Ishikawa (cell line): Measurements from ENCODE around the gene RRAD.

ENCODE experiments used
- CEBPB ChIP-seq: IDR thresholded peaks from 2 replicates; pipeline ENCODE4 v1.6.1; 2012
- CREB1 ChIP-seq: IDR thresholded peaks from 2 replicates; pipeline ENCODE4 v1.6.1; 2012; ENCODE audit warnings: low read depth
- EGR1 ChIP-seq: IDR thresholded peaks from 2 replicates; pipeline ENCODE4 v1.6.1; 2012
- EP300 ChIP-seq: IDR thresholded peaks from 2 replicates; pipeline ENCODE4 v1.6.1; 2012; ENCODE audit warnings: borderline replicate concordance
- FOXM1 ChIP-seq: IDR thresholded peaks from 2 replicates; pipeline ENCODE4 v1.6.1; 2012; ENCODE audit warnings: low read depth, borderline replicate concordance
- MAX ChIP-seq: IDR thresholded peaks from 2 replicates; pipeline ENCODE4 v1.6.1; 2012
- NFIC ChIP-seq: IDR thresholded peaks from 2 replicates; pipeline ENCODE4 v1.6.1; 2012
- RAD21 ChIP-seq: IDR thresholded peaks from 2 replicates; pipeline ENCODE4 v1.6.1; 2012; ENCODE audit warnings: low read depth
- REST ChIP-seq: IDR thresholded peaks from 2 replicates; pipeline ENCODE4 v1.6.1; 2012; ENCODE audit warnings: low read depth, mild to moderate bottlenecking
- TAF1 ChIP-seq: IDR thresholded peaks from 2 replicates; pipeline ENCODE4 v1.6.1; 2012; ENCODE audit warnings: low read depth, mild to moderate bottlenecking
- TCF12 ChIP-seq: IDR thresholded peaks from 2 replicates; pipeline ENCODE4 v1.6.1; 2012; ENCODE audit warnings: low read depth
- TEAD4 ChIP-seq: IDR thresholded peaks from 2 replicates; pipeline ENCODE4 v1.6.1; 2012
- USF1 ChIP-seq: IDR thresholded peaks from 2 replicates; pipeline ENCODE4 v1.6.1; 2012
- YY1 ChIP-seq: IDR thresholded peaks from 2 replicates; pipeline ENCODE4 v1.6.1; 2012; ENCODE audit warnings: low read depth
- ZBTB7A ChIP-seq: IDR thresholded peaks from 2 replicates; pipeline ENCODE4 v1.6.1; 2012; ENCODE audit warnings: low read depth

RRAD gene

GRCh38 chr16:66919569-66920298, 5.6 kb downstream of the RRAD start:
- TF ChIP-seq MAX (no peak), CREB1 (no peak), TAF1 (no peak), NFIC (no peak), EP300 (no peak), CEBPB (no peak), ZBTB7A (no peak), RAD21 (no peak), TEAD4 (no peak), FOXM1 (no peak)

DNA sequence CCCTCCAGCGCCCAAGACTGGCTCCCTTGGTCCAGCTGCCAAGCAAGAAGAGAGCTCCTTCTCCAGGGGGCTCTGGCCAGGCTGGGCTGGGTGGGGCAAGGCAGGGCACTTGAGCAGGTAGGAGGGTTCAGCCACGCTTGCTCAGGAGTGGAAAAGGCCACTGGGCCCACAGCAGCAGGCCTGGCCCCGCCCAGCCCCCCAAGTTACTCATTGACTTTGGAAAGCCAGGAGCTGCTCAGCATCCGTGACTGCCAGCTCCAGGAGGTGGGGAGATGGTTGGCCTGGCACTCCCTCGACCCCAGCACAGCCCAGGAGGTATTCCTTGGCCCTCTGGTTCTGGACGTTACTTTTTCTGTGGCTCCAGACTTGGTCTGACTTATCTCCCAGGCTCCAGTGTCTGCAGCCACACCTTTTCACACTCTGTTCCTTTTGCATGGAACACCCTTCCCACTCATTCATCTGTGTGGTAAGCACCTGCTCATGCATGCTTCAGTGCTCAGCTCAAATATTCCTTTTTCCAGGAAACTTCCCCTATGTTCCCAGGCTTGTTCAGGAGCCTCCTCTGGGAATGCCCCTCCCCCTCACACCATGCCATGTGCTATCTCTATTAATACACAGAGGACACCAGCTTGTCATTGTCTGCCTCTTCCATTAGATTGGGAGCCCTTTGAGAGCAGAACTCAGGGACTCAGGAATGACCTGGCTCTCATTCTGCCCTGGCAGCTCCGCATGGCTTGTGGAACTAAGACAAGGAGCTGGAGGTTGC, 6.3 kb downstream of the RRAD start, which contains the start of gene CDH16:
Gene CDH16 (minus strand): TSS at position 83 of the 766 bp plus-strand sequence. CDS start 820 bp downstream, outside the sequence.
- no peak for TF ChIP-seq NFIC

DNA sequence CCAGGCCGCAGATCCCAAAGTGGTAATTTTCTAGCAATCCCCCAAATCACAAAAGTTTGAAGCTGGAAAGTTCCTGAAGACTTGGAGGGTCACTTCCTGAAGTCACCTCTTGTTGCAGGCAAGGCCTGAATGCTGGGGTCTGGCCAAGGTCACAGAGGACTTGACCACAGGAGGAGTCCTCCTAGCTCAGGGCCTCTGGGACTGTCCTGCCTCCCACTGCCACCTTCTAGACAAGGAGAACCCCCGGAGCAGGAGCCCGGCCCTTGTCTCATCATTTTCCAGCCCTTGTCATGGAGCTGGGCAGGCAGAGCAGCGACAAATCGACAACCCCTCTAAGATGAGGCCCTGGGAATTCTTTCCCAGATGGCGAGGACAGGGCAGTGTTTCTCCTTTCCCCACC, 7.0 kb downstream of the RRAD start:
- TF ChIP-seq TEAD4 (no peak), CEBPB (no peak), EGR1 (no peak)

GRCh38 chr16:66917741-66918140, 7.6 kb downstream of the RRAD start:
- TF ChIP-seq USF1 (no peak), NFIC (no peak), YY1 (no peak), FOXM1 (no peak), MAX (no peak), ZBTB7A (no peak), TAF1 (no peak), RAD21 (no peak), TCF12 (no peak), TEAD4 (no peak), EGR1 (no peak), REST (no peak), CREB1 (no peak), EP300 (no peak), CEBPB (no peak)

- no peak for TF ChIP-seq RAD21
- TF ChIP-seq MAX: no peak
- no peak for TF ChIP-seq REST
- TF ChIP-seq EGR1: no peak
- TF ChIP-seq EP300: no peak
- TF ChIP-seq FOXM1: no peak
- no peak for TF ChIP-seq TEAD4
- no peak for TF ChIP-seq CEBPB
Measured at GRCh38 chr16:66916518-66916917, 8.8 kb downstream of the RRAD start.

DNA sequence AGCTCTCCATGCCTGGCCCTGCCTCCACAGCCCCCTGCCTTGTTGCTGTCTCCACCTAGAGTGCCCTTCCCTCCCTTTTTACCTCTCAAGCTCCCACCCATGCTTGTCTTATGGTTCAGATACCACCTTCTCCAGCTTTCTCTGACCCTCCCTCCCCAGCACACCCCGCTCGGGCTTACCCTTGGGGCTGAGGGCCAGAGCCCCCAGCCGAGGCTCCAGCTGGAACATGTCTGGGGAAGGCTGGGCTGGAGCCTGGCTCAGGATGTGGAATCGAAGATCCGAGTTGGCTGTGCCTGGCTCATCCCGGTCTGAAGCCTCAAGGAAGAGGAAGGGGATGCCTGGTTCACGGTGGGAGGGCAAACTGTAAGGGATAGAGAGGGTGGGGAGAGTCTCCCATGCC, 10.3 kb downstream of the RRAD start:
- TF ChIP-seq FOXM1 (no peak), YY1 (no peak), CEBPB (no peak), ZBTB7A (no peak)
